B cell (primary cell): ENCODE measurements around the gene CENPV.

Source experiments
- EZH2 ChIP-seq: IDR thresholded peaks from 2 replicates; pipeline ENCODE4 v1.6.1; 2012; ENCODE audit warnings: borderline replicate concordance, low read depth, mild to moderate bottlenecking, moderate library complexity, low read length; ENCODE audit not compliant: insufficient read depth, poor library complexity, severe bottlenecking
- TF ChIP-seq, protein P1 (sequence below): fragments of 200-600 bp; IDR thresholded peaks from one replicate; pipeline ENCODE4 v1.8.0; 2022; ENCODE audit warnings: antibody characterized with exemption, mild to moderate bottlenecking

DNA sequence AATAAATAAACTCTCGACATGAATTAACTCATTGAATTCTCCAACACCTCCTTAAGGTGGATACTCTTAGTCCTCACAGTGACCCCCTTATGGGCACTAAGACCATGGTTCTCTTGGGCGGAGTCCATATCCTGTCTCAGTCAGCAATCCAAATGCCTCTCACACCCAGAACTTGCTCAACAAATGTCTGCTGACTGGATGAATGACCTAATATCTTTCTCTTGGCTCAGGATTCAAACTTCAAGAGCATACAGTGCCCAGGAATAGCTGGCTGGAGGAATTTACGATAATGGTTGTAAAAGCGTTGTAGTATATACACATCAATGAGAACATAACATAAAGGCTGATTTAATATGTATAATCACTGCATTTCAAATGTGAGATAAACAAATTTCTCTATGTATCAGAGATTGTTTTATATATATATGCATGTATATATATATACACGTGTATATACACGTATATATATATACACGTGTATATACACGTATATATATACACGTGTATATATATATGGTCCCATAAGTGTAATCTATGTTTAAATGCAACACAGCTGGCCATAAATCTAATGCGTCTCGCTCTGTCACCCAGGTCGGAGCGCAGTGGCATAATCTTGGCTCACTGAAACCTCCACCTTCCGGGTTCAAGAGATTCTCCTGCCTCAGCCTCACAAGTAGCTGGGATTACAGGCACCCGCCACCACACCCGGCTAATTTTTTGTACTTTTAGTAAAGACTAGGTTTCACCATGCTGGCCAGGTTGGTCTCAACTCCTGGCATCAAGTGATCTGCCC, 21.1 kb upstream of the CENPV start:
- TF ChIP-seq EZH2, result no peak
- TF ChIP-seq, protein P1, sequence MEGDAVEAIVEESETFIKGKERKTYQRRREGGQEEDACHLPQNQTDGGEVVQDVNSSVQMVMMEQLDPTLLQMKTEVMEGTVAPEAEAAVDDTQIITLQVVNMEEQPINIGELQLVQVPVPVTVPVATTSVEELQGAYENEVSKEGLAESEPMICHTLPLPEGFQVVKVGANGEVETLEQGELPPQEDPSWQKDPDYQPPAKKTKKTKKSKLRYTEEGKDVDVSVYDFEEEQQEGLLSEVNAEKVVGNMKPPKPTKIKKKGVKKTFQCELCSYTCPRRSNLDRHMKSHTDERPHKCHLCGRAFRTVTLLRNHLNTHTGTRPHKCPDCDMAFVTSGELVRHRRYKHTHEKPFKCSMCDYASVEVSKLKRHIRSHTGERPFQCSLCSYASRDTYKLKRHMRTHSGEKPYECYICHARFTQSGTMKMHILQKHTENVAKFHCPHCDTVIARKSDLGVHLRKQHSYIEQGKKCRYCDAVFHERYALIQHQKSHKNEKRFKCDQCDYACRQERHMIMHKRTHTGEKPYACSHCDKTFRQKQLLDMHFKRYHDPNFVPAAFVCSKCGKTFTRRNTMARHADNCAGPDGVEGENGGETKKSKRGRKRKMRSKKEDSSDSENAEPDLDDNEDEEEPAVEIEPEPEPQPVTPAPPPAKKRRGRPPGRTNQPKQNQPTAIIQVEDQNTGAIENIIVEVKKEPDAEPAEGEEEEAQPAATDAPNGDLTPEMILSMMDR, result no peak
